ENCODE results near the gene FAM177A1. TPM values are rescaled to one million over a fixed set of nuclear protein-coding genes. Genes with fewer than 3 reads are reported as not detected.

FAM177A1 gene
- total and polyA plus RNA-seq, 10 of the 15 experiments (the other 5 are each of a cell fraction or from before 2014, with no cell fraction given), result 5.3 to 38.6 (median 20.7) TPM

DNA sequence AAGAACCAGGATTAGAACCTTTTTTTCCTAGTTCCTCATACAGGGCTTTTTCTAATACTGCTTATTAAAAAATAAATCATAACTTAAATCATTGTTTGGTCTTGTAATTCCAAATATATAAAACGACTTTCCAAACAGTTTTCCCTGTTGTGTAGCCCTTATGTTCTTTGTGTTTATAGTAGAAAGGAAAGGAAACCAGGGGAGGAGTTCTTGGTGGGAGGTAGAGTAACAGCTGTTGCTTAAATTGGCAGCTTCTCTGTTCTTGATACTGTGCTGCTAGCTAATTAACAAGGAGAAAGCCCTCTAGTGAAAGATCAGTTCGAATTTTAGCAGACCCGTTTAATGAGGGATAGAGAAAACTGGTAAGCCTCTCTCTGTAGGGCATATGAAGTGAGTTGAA is 48.3 kb upstream of the FAM177A1 start (continued):
- TF ChIP-seq PBX3 (IDR thresholded peaks at IDR 0.05; ENCODE audit: insufficient replicate concordance, low read depth, low read length) (no peak), STAT1 (conservative IDR thresholded peaks at IDR 0.05) (no peak), PAX5 (IDR thresholded peaks at IDR 0.05; ENCODE audit: borderline replicate concordance, low read depth, low read length) (no peak)

DNA sequence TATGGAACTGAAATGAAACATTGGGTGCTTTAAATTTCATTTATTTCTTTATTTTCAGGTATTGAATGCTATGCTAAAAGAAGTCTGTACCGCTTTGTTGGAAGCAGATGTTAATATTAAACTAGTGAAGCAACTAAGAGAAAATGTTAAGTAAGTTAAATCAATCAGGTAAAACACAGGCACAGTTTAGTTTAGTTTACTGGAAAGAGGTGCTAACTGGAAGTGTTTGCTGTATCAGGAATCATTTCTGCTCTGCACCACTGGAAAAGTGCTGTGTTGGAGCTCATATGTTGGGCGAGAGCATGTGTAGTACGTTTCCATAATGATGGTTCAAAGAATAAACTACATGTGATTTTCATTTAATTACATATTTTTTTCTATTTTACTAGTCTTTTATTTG is 46.6 kb upstream of the FAM177A1 start:
- RAD21 ChIA-PET (ENCODE audit: unreplicated experiment), result no interaction called here
- SMC1A ChIA-PET (ENCODE audit: uncharacterized antibody, unreplicated experiment), result interaction anchor here (1.6 kb wide), 1 partner anchor 10 kb away, joined by 6 read pairs; no protein-coding TSS in a partner anchor
- CTCF ChIA-PET, result interaction anchor here (0.5 to 1.0 kb wide), 2 partner anchors 19 to 267 kb away, joined by 3 to 5 read pairs; no protein-coding TSS in a partner anchor
- no peak overlapping the region for H3K9ac ChIP-seq (ENCODE audit: control insufficient read depth, insufficient read depth, low read length)
- peaks cover 18% of the 10 kb centered on the region for H3K79me2 ChIP-seq (ENCODE audit: control insufficient read depth, insufficient read depth, low read length)
- POLR2A ChIA-PET, result no interaction called here
- no peak overlapping the region for H3K27ac ChIP-seq (ENCODE audit: control insufficient read depth, insufficient read depth)
- ATAC-seq (no peak), FAIRE-seq (peak; percentile 44), DNase-seq (ENCODE audit: low read depth, low spot score) (no peak)
- H3K4me2 ChIP-seq (ENCODE audit: control insufficient read depth, insufficient read depth), result no peak overlapping the region
- intact Hi-C loops (cut with micrococcal nuclease; ENCODE audit: unreplicated experiment), result no loop called here
- in situ Hi-C loops (cut with MboI), result no loop called here
- H3K27me3 ChIP-seq (replicated peaks in 1 of 2; ENCODE audit: control insufficient read depth in 2 of 2, insufficient read depth in 2 of 2, low read length in 1 of 2), result no peaks in the 10 kb centered on the region
- no peak overlapping the region for H3K4me3 ChIP-seq
- H3K36me3 ChIP-seq (ENCODE audit: control insufficient read depth in 2 of 2, insufficient read depth in 2 of 2, low read length in 1 of 2), result peaks cover 0 to 2% of the 10 kb centered on the region in 2 experiments; a peak in 3 of 4 replicates
- H3K4me1 ChIP-seq (ENCODE audit: control insufficient read depth, insufficient read depth, low read length), result peaks cover 5% of the 10 kb centered on the region
- H4K20me1 ChIP-seq (ENCODE audit: control insufficient read depth, insufficient read depth), result no peaks in the 10 kb centered on the region
- no peak overlapping the region for H2AFZ ChIP-seq (ENCODE audit: control insufficient read depth, low read depth, low read length)
- H3K9me3 ChIP-seq (replicated peaks; ENCODE audit: control insufficient read depth, insufficient read depth, low read length), result no peaks in the 10 kb centered on the region
- no TSS peak for BruUV-seq (replicated peaks)
- 97% methylated on average over 3 of the region's 3 CpGs for WGBS (ENCODE audit: insufficient coverage, insufficient replicate concordance, low lambda C conversion rate, missing lambda C conversion rate)
- TF ChIP-seq CBX3 (IDR thresholded peaks at IDR 0.05; ENCODE audit: borderline replicate concordance, low read depth) (no peak), ZNF687 (IDR thresholded peaks at IDR 0.05) (no peak), ZNF24 (IDR thresholded peaks at IDR 0.05) (no peak), E4F1 (IDR thresholded peaks at IDR 0.05; ENCODE audit: borderline replicate concordance, partially characterized antibody) (no peak), POLR2AphosphoS5 (IDR thresholded peaks at IDR 0.05; ENCODE audit: low read length) (no peak), STAT3 (IDR thresholded peaks at IDR 0.05; ENCODE audit: low read depth, low read length) (no peak)
- TF ChIP-seq, protein P1, sequence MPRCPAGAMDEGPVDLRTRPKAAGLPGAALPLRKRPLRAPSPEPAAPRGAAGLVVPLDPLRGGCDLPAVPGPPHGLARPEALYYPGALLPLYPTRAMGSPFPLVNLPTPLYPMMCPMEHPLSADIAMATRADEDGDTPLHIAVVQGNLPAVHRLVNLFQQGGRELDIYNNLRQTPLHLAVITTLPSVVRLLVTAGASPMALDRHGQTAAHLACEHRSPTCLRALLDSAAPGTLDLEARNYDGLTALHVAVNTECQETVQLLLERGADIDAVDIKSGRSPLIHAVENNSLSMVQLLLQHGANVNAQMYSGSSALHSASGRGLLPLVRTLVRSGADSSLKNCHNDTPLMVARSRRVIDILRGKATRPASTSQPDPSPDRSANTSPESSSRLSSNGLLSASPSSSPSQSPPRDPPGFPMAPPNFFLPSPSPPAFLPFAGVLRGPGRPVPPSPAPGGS (IDR thresholded peaks at IDR 0.05; ENCODE audit: borderline replicate concordance, insufficient read depth, low read depth, low read length, poor library complexity, severe bottlenecking), result no peak

Data from GM12878 (cell line).